ENCODE measurements around the gene FKBP7.

The FKBP7 gene

GRCh38 chr2:178476477-178476876 lies 1.9 kb downstream of the FKBP7 start:
- no peak for TF ChIP-seq CTCF (IDR thresholded peaks at IDR 0.05; ENCODE audit: borderline replicate concordance, extremely low read depth, low read length, poor library complexity, severe bottlenecking)
- no peak for TF ChIP-seq EZH2 (IDR thresholded peaks at IDR 0.05; ENCODE audit: borderline replicate concordance, low read depth, low read length, severe bottlenecking)
- H3K9ac ChIP-seq (ENCODE audit: low read depth, low read length): no peak overlapping the region
- no peak overlapping the region for H2AFZ ChIP-seq (ENCODE audit: low read depth, low read length)
- no peak overlapping the region for H3K27ac ChIP-seq (ENCODE audit: low read length)
- no peak for DNase-seq
- peak overlapping the region; percentile 69 for H3K4me2 ChIP-seq (ENCODE audit: insufficient read depth, low read length)
- peaks cover 38% of the 10 kb centered on the region for H3K79me2 ChIP-seq (ENCODE audit: insufficient read depth, low read length)
- H3K9me3 ChIP-seq (ENCODE audit: insufficient read depth, low read length, severe bottlenecking): no peaks in the 10 kb centered on the region
- no peaks in the 10 kb centered on the region for H3K36me3 ChIP-seq (ENCODE audit: insufficient read depth, low read length)
- peaks cover 38% of the 10 kb centered on the region for H3K4me1 ChIP-seq (ENCODE audit: insufficient read depth, low read length)
- H3K4me3 ChIP-seq (ENCODE audit: low read depth in 1 of 2, low read length in 2 of 2): peak overlapping the region in 1 of 2 experiments; percentile 88; a peak in 1 of 4 replicates
- peaks cover 3% of the 10 kb centered on the region; the same call in 1 of the 2 replicates for H4K20me1 ChIP-seq (ENCODE audit: insufficient read depth, low read length)
- ATAC-seq (ENCODE audit: insufficient read depth, low read depth): no peak
- H3K27me3 ChIP-seq (ENCODE audit: insufficient read depth, low read length, poor library complexity): no peaks in the 10 kb centered on the region

- ATAC-seq (ENCODE audit: insufficient read depth, low read depth) (no peak), DNase-seq (no peak)
- Histone ChIP-seq H2AFZ (ENCODE audit: low read depth, low read length) (no peak overlapping the region), H3K27ac (ENCODE audit: low read length) (no peak overlapping the region), H3K9ac (ENCODE audit: low read depth, low read length) (no peak overlapping the region), H3K27me3 (ENCODE audit: insufficient read depth, low read length, poor library complexity) (no peaks in the 10 kb centered on the region), H3K79me2 (ENCODE audit: insufficient read depth, low read length) (peaks cover 26% of the 10 kb centered on the region), H3K4me2 (ENCODE audit: insufficient read depth, low read length) (no peak overlapping the region), H4K20me1 (ENCODE audit: insufficient read depth, low read length) (no peaks in the 10 kb centered on the region), H3K9me3 (ENCODE audit: insufficient read depth, low read length, severe bottlenecking) (no peaks in the 10 kb centered on the region), H3K4me3 (ENCODE audit: low read depth in 1 of 2, low read length in 2 of 2) (no peak overlapping the region), H3K36me3 (ENCODE audit: insufficient read depth, low read length) (no peaks in the 10 kb centered on the region), H3K4me1 (ENCODE audit: insufficient read depth, low read length) (peaks cover 27% of the 10 kb centered on the region)
- no peak for TF ChIP-seq EZH2 (IDR thresholded peaks at IDR 0.05; ENCODE audit: borderline replicate concordance, low read depth, low read length, severe bottlenecking)
- no peak for TF ChIP-seq CTCF (IDR thresholded peaks at IDR 0.05; ENCODE audit: borderline replicate concordance, extremely low read depth, low read length, poor library complexity, severe bottlenecking)
Measured at GRCh38 chr2:178474560-178474959, 3.8 kb downstream of the FKBP7 start.

DNA sequence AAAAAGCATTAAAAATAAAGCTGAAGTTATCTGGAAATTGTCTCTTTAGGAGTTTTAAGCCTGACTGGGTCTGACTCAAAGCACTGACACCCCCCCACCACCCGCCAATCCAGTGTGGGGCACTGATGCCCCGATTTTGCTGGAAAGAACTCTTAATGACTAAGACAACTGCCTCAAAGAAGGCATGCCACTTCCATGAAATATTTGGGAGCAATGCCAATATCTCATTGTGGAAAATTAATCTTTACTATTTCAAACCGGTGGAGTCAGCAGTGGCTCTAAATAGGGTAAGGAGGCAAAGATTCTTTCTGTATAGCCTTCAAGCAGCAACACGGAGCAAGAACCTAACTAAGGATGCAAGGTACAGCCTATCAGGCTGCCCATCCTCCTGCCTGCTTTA lies 4.5 kb downstream of the FKBP7 start:
- DNase-seq (no peak), ATAC-seq (ENCODE audit: insufficient read depth, low read depth) (no peak)
- Histone ChIP-seq H3K27ac (ENCODE audit: low read length) (no peak overlapping the region), H3K9ac (ENCODE audit: low read depth, low read length) (no peak overlapping the region), H3K4me1 (ENCODE audit: insufficient read depth, low read length) (peaks cover 21% of the 10 kb centered on the region), H3K4me3 (ENCODE audit: low read depth in 1 of 2, low read length in 2 of 2) (no peak overlapping the region), H3K4me2 (ENCODE audit: insufficient read depth, low read length) (no peak overlapping the region), H2AFZ (ENCODE audit: low read depth, low read length) (no peak overlapping the region), H3K9me3 (ENCODE audit: insufficient read depth, low read length, severe bottlenecking) (no peaks in the 10 kb centered on the region), H3K79me2 (ENCODE audit: insufficient read depth, low read length) (peaks cover 26% of the 10 kb centered on the region), H4K20me1 (ENCODE audit: insufficient read depth, low read length) (no peaks in the 10 kb centered on the region), H3K27me3 (ENCODE audit: insufficient read depth, low read length, poor library complexity) (no peaks in the 10 kb centered on the region), H3K36me3 (ENCODE audit: insufficient read depth, low read length) (peaks cover 4% of the 10 kb centered on the region; the same call in 1 of the 2 replicates)
- TF ChIP-seq CTCF (IDR thresholded peaks at IDR 0.05; ENCODE audit: borderline replicate concordance, extremely low read depth, low read length, poor library complexity, severe bottlenecking) (no peak), EZH2 (IDR thresholded peaks at IDR 0.05; ENCODE audit: borderline replicate concordance, low read depth, low read length, severe bottlenecking) (no peak)

DNA sequence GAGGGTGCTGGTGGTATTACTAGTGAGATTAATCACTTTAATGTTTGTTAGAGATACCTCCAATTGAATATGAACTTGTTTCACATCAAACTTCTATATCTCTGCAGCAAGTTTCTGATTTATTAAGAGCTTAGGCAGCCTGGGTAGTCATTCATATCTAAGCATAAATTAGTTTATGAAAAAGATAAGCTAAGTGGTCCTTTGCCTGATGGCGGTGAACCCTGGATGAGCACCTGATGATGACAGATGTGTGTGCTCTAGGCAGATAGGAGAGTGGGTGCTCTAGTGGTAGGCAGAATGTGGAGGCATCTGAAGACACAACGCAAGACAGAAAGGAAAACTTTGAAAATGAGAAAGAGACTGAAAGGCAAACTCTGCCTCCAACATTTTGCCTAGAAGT lies 5.0 kb downstream of the FKBP7 start:
- Histone ChIP-seq H3K79me2 (ENCODE audit: insufficient read depth, low read length) (peaks cover 26% of the 10 kb centered on the region), H3K9ac (ENCODE audit: low read depth, low read length) (no peak overlapping the region)

More for the DNA sequence above, 5.0 kb downstream of the FKBP7 start:
- Histone ChIP-seq H4K20me1 (ENCODE audit: insufficient read depth, low read length) (no peaks in the 10 kb centered on the region), H3K4me3 (ENCODE audit: low read depth in 1 of 2, low read length in 2 of 2) (no peak overlapping the region), H3K4me1 (ENCODE audit: insufficient read depth, low read length) (peaks cover 21% of the 10 kb centered on the region), H3K36me3 (ENCODE audit: insufficient read depth, low read length) (peaks cover 6% of the 10 kb centered on the region; the same call in 1 of the 2 replicates), H3K4me2 (ENCODE audit: insufficient read depth, low read length) (no peak overlapping the region), H3K9me3 (ENCODE audit: insufficient read depth, low read length, severe bottlenecking) (no peaks in the 10 kb centered on the region), H2AFZ (ENCODE audit: low read depth, low read length) (no peak overlapping the region), H3K27ac (ENCODE audit: low read length) (no peak overlapping the region), H3K27me3 (ENCODE audit: insufficient read depth, low read length, poor library complexity) (no peaks in the 10 kb centered on the region)
- TF ChIP-seq CTCF (IDR thresholded peaks at IDR 0.05; ENCODE audit: borderline replicate concordance, extremely low read depth, low read length, poor library complexity, severe bottlenecking) (no peak), EZH2 (IDR thresholded peaks at IDR 0.05; ENCODE audit: borderline replicate concordance, low read depth, low read length, severe bottlenecking) (no peak)
- DNase-seq (no peak), ATAC-seq (ENCODE audit: insufficient read depth, low read depth) (no peak)

All from DND-41 (cell line).